HepG2 (cell line): Measurements from ENCODE around the gene PAK2. TPM values are rescaled to one million over a fixed set of nuclear protein-coding genes. Genes with fewer than 3 reads are reported as not detected.

Experiments
- AGO2 ChIP-seq: fragments of 200-400 bp; formaldehyde crosslinking; optimal IDR thresholded peaks from 2 replicates; pipeline ENCODE3; 2017; ENCODE audit warnings: mild to moderate bottlenecking, low read depth, low read length, moderate library complexity
- FLYWCH1 ChIP-seq: sonication (generic); formaldehyde crosslinking; IDR thresholded peaks from 2 replicates; pipeline ENCODE4 v1.8.1; 2023; ENCODE audit warnings: mild to moderate bottlenecking, missing genetic modification reagents
- HIVEP1 ChIP-seq: sonication (generic); formaldehyde crosslinking; IDR thresholded peaks from 2 replicates; pipeline ENCODE4 v1.4.0; 2020; ENCODE audit warnings: mild to moderate bottlenecking, missing genetic modification reagents
- KAT7 ChIP-seq: IDR thresholded peaks from 2 replicates; pipeline ENCODE4 v1.6.1; 2018; ENCODE audit warnings: borderline replicate concordance, missing compliant biosample characterization
- STAG1 ChIP-seq: sonication (generic); formaldehyde crosslinking; IDR thresholded peaks from 2 replicates; pipeline ENCODE4 v1.4.0; 2020; ENCODE audit warnings: missing genetic modification reagents
- THRA ChIP-seq: sonication (generic); formaldehyde crosslinking; IDR thresholded peaks from 2 replicates; pipeline ENCODE4 v1.4.0; 2020; ENCODE audit warnings: missing genetic modification reagents, borderline replicate concordance
- UBTF ChIP-seq: sonication (generic); formaldehyde crosslinking; IDR thresholded peaks from 2 replicates; pipeline ENCODE4 v1.4.0; 2020; ENCODE audit warnings: mild to moderate bottlenecking, missing genetic modification reagents
- ZKSCAN5 ChIP-seq: sonication (generic); formaldehyde crosslinking; IDR thresholded peaks from 2 replicates; pipeline ENCODE4 v1.5.1; 2020; ENCODE audit warnings: mild to moderate bottlenecking, missing genetic modification reagents
- ZNF44 ChIP-seq: sonication (generic); formaldehyde crosslinking; IDR thresholded peaks from 2 replicates; pipeline ENCODE4 v1.5.1; 2020; ENCODE audit warnings: mild to moderate bottlenecking, missing genetic modification reagents
- ZNF574 ChIP-seq: sonication (generic); formaldehyde crosslinking; IDR thresholded peaks from 2 replicates; pipeline ENCODE4 v1.4.0; 2020; ENCODE audit warnings: missing genetic modification reagents
- polyA plus RNA-seq, 8 experiments: library from polyadenylated mRNA; depleted of rRNA in 3 of 8; stranded (reverse) in 7 of 8; unstranded in 1 of 8; fragments of >200 nt; fragmentation: Illumina TruSeq in 4 of 8; extraction: Trizol in 4 of 8; gene quantifications; 2 replicates each; pipeline versions ENCODE4 v1.2.1 to v1.2.3, GENCODE V29; 2011 to 2016; ENCODE audit warnings: low read depth in 4 of 8, missing spikeins in 1 of 8, mixed read lengths in 1 of 8; ENCODE audit not compliant: insufficient read depth in 1 of 8
- total RNA-seq, 5 experiments: library from RNA; depleted of rRNA; stranded (reverse); fragments of >200 nt; fragmentation: Illumina TruSeq; extraction: Trizol; gene quantifications; 2 replicates each; pipeline ENCODE4 v1.2.3, GENCODE V29; 2016; ENCODE audit warnings: low read depth in 1 of 5
- TF ChIP-seq, protein P1 (sequence below): sonication (generic); formaldehyde crosslinking; IDR thresholded peaks from 2 replicates; pipeline ENCODE4 v1.8.1; 2023; ENCODE audit warnings: mild to moderate bottlenecking, inconsistent platforms, moderate library complexity, missing genetic modification reagents, borderline replicate concordance

Gene PAK2
- total and polyA plus RNA-seq, 2 of the 13 experiments (the other 11 are each of a cell fraction or from before 2014, with no cell fraction given) = 23.0 to 24.7 TPM

DNA sequence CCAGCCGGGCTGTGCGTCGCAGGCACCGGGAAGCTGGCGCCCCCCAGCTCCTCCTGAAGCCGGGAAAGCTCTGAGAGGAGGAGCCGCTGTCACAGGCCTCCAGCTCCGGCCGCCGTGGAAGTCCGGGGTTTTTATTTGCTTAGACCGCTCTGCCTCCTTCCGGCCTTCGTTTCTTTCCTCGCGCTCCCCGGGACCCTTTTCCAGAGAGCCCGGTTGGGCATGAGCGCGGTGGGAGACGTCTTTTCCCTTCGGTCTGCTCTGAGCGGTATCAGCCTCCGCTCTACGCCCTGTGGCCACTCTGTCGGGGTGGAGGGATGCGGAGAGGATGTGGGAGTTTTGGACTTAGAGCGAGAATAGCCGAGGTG, 128.6 kb downstream of the PAK2 start (continued):
- TF ChIP-seq STAG1 (no peak), ZNF574 (CRISPR knock-in tag) (no peak), HIVEP1 (CRISPR knock-in tag) (0 out of 2 replicates have a peak, but pooled peaks have one; percentile 26), AGO2 (peak; percentile 50), FLYWCH1 (CRISPR knock-in tag) (no peak), ZKSCAN5 (CRISPR knock-in tag) (no peak), THRA (CRISPR knock-in tag) (no peak), UBTF (CRISPR knock-in tag) (peak; percentile 57), ZNF44 (CRISPR knock-in tag) (0 out of 2 replicates have a peak, but pooled peaks have one; percentile 2), KAT7 (CRISPR knock-in tag) (0 out of 2 replicates have a peak, but pooled peaks have one; percentile 0)
- TF ChIP-seq, protein P1, sequence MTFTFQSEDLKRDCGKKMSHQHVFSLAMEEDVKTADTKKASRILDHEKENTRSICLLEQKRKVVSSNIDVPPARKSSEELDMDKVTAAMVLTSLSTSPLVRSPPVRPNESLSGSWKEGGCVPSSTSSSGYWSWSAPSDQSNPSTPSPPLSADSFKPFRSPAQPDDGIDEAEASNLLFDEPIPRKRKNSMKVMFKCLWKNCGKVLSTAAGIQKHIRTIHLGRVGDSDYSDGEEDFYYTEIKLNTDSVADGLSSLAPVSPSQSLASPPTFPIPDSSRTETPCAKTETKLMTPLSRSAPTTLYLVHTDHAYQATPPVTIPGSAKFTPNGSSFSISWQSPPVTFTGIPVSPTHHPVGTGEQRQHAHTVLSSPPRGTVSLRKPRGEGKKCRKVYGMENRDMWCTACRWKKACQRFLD (CRISPR knock-in tag) = peak; percentile 20; the same call in 1 of the 2 replicates
